Measurements from ENCODE around the gene GPR83.

GPR83 gene

GRCh38 chr11:94445641-94446040 lies 44.4 kb upstream of the GPR83 start:
- no peak for DNase-seq
- Histone ChIP-seq H3K36me3 (replicated peaks) (no peaks in the 10 kb centered on the region), H3K4me3 (ENCODE audit: low read depth, low read length) (no peak overlapping the region), H3K27ac (no peak overlapping the region), H3K27me3 (replicated peaks) (no peaks in the 10 kb centered on the region)
- in situ Hi-C loops (cut with HindIII; ENCODE audit: low pct_ligation_motif_present, low sequenced_read_pairs), result loop anchor here (25.0 kb wide), 1 partner anchor 533 kb away; no protein-coding TSS in a partner anchor
- no peak for TF ChIP-seq CTCF (IDR thresholded peaks at IDR 0.05; ENCODE audit: low read depth, low read length, missing control alignments)

GRCh38 chr11:94433049-94433448 lies 31.8 kb upstream of the GPR83 start:
- Histone ChIP-seq H3K4me3 (ENCODE audit: low read depth, low read length) (no peak overlapping the region), H3K27ac (no peak overlapping the region), H3K36me3 (replicated peaks) (no peaks in the 10 kb centered on the region), H3K27me3 (replicated peaks) (no peaks in the 10 kb centered on the region)
- no peak for TF ChIP-seq CTCF (IDR thresholded peaks at IDR 0.05; ENCODE audit: low read depth, low read length, missing control alignments)
- in situ Hi-C loops (cut with HindIII; ENCODE audit: low pct_ligation_motif_present, low sequenced_read_pairs), result loop anchor here (25.0 kb wide), 1 partner anchor 521 kb away; no protein-coding TSS in a partner anchor
- no peak for DNase-seq

GRCh38 chr11:94424662-94425061 lies 23.4 kb upstream of the GPR83 start:
- DNase-seq, result no peak
- in situ Hi-C loops (cut with HindIII; ENCODE audit: low pct_ligation_motif_present, low sequenced_read_pairs), result loop anchor here (25.0 kb wide), 1 partner anchor 512 kb away; no protein-coding TSS in a partner anchor
- H3K4me3 ChIP-seq (ENCODE audit: low read depth, low read length), result no peak overlapping the region
- no peak overlapping the region for H3K27ac ChIP-seq
- H3K27me3 ChIP-seq (replicated peaks), result no peaks in the 10 kb centered on the region
- H3K36me3 ChIP-seq (replicated peaks), result no peaks in the 10 kb centered on the region
- TF ChIP-seq CTCF (IDR thresholded peaks at IDR 0.05; ENCODE audit: low read depth, low read length, missing control alignments), result no peak

GRCh38 chr11:94424011-94424410 lies 22.8 kb upstream of the GPR83 start:
- H3K4me3 ChIP-seq (ENCODE audit: low read depth, low read length), result no peak overlapping the region
- H3K36me3 ChIP-seq (replicated peaks), result no peaks in the 10 kb centered on the region
- H3K27ac ChIP-seq, result no peak overlapping the region
- DNase-seq, result no peak
- H3K27me3 ChIP-seq (replicated peaks), result no peaks in the 10 kb centered on the region
- in situ Hi-C loops (cut with HindIII; ENCODE audit: low pct_ligation_motif_present, low sequenced_read_pairs), result no loop called here
- no peak for TF ChIP-seq CTCF (IDR thresholded peaks at IDR 0.05; ENCODE audit: low read depth, low read length, missing control alignments)

- DNase-seq, result no peak
- in situ Hi-C loops (cut with HindIII; ENCODE audit: low pct_ligation_motif_present, low sequenced_read_pairs), result no loop called here
- Histone ChIP-seq H3K27me3 (replicated peaks) (no peaks in the 10 kb centered on the region), H3K4me3 (ENCODE audit: low read depth, low read length) (no peak overlapping the region), H3K36me3 (replicated peaks) (no peaks in the 10 kb centered on the region), H3K27ac (no peak overlapping the region)
- no peak for TF ChIP-seq CTCF (IDR thresholded peaks at IDR 0.05; ENCODE audit: low read depth, low read length, missing control alignments)
Measured at GRCh38 chr11:94423507-94423906, 22.3 kb upstream of the GPR83 start.

GRCh38 chr11:94418123-94418765 lies 17.0 kb upstream of the GPR83 start:
- no peak overlapping the region for H3K4me3 ChIP-seq (ENCODE audit: low read depth, low read length)
- no peak for TF ChIP-seq CTCF (IDR thresholded peaks at IDR 0.05; ENCODE audit: low read depth, low read length, missing control alignments)
- no peaks in the 10 kb centered on the region for H3K27me3 ChIP-seq (replicated peaks)
- DNase-seq, result no peak
- no peak overlapping the region for H3K27ac ChIP-seq
- no peaks in the 10 kb centered on the region for H3K36me3 ChIP-seq (replicated peaks)
- in situ Hi-C loops (cut with HindIII; ENCODE audit: low pct_ligation_motif_present, low sequenced_read_pairs), result no loop called here
